Activated CD4-positive, alpha-beta memory T cell treated with anti-CD3 and anti-CD28 coated beads, Interleukin-2, amount 10 ng/mL, durations not matched to agents 7 days and 5 days (primary cell): ENCODE measurements around the gene PDE2A. TPM values are rescaled to one million over a fixed set of nuclear protein-coding genes. Genes with fewer than 3 reads are reported as not detected.

ENCODE experiments used
- CTCF ChIA-PET: fragments of 350-600 bp; sonication (Branson Sonifier 250); formaldehyde crosslinking; loops from one replicate; lab custom pipeline; 2021; ENCODE audit warnings: antibody characterized with exemption, inconsistent platforms; lab: Charles Lee
- POLR2A ChIA-PET: fragments of 350-600 bp; sonication (Branson Sonifier 250); formaldehyde crosslinking; loops from one replicate; lab custom pipeline; 2021; ENCODE audit warnings: antibody characterized with exemption; lab: Charles Lee
- DNase-seq: peaks from one replicate; pipeline ENCODE4 v3.0.0-alpha.2; 2020
- H3K27ac Mint-ChIP-seq: one replicate; pipeline ENCODE4 v1.8.0; 2021; ENCODE audit warnings: mild to moderate bottlenecking, mixed read lengths
- H3K27me3 Mint-ChIP-seq: one replicate; pipeline ENCODE4 v1.8.0; 2021; ENCODE audit warnings: mixed read lengths
- H3K36me3 Mint-ChIP-seq: one replicate; pipeline ENCODE4 v1.8.0; 2021; ENCODE audit warnings: low read depth, mixed read lengths
- H3K4me1 Mint-ChIP-seq: one replicate; pipeline ENCODE4 v1.8.0; 2021; ENCODE audit warnings: mixed read lengths
- H3K4me3 Mint-ChIP-seq: one replicate; pipeline ENCODE4 v1.8.0; 2021; ENCODE audit warnings: mild to moderate bottlenecking, mixed read lengths
- H3K9me3 Mint-ChIP-seq: one replicate; pipeline ENCODE4 v1.8.0; 2021; ENCODE audit warnings: mixed read lengths
- total RNA-seq, 2 experiments: library from RNA; stranded (reverse); gene quantifications; one replicate each; pipeline ENCODE4 v1.2.3, GENCODE V29; 2021

Gene PDE2A
- total RNA-seq, 2 experiments from 2014 or later: 0.93 to 1.8 TPM

DNA sequence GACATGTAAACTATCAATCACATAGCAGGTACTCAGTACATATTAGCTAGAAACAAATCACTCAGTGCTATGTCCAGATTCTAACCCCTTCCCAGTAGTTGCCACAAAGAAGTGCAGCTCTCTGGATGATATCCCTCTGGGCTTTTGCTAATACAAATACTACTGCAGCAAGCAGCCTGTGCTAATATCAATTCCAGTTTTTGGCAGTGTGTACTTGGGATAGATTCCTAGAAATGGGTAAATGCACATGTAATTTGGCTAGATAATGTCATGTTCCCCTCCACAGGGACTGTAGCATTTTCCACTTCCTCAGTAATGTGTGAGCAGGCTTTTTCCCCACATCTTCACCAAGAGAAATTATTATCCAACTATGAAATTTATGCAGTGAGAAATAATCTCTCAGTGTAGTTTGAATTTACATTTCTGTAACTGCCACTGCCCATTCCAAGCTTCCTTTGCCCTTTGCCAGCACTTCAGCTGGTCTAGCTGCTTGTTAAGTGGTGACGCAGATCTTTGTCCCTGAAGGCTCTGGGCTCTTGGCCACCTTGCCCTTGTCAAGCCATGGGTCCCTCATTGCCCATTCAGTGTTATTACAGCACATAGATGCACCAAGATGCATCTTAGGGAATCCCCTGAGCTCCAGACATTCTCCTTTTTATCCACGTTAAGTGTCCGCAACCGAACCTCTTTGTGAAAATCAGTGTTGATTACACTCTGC lies 132.8 kb downstream of the PDE2A start:
- H3K36me3 Mint-ChIP-seq: no peaks in the 10 kb centered on the region
- H3K27ac Mint-ChIP-seq: no peak overlapping the region
- H3K9me3 Mint-ChIP-seq: no peaks in the 10 kb centered on the region
- peaks cover 43% of the 10 kb centered on the region for H3K27me3 Mint-ChIP-seq
- no peak for DNase-seq
- ChIA-PET POLR2A (no interaction called here), CTCF (interaction anchor here (1.0 kb wide), 1 partner anchor 70 kb away, joined by 4 read pairs; no protein-coding TSS in a partner anchor)
- no peak overlapping the region for H3K4me3 Mint-ChIP-seq
- no peaks in the 10 kb centered on the region for H3K4me1 Mint-ChIP-seq

DNA sequence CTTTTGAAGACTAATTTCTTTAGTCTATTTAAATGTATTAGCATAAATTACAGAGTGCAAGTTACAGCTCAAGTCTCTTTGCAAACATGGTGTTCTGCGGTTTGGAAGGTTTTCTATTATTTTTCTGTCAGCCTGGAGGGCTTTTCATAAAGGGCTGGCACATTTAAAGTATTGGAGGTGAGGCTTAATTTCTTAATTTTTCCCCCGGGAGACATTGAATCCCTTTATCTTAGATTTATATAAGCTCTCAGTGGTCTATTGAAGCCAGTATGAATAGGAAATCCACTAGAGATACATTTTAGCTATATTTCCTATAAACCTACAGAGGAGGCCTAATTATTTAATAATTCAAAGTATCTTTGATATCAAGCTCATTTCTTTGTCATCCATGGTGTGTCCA lies 137.2 kb downstream of the PDE2A start:
- Mint-ChIP-seq H3K4me3 (no peak overlapping the region), H3K4me1 (no peaks in the 10 kb centered on the region), H3K9me3 (no peaks in the 10 kb centered on the region), H3K36me3 (no peaks in the 10 kb centered on the region), H3K27ac (no peak overlapping the region), H3K27me3 (peaks cover 45% of the 10 kb centered on the region)
- ChIA-PET CTCF (interaction anchor here (0.9 to 3.3 kb wide), 5 partner anchors 14 to 66 kb away, joined by 3 to 13 read pairs (median 3); no protein-coding TSS in a partner anchor), POLR2A (no interaction called here)
- DNase-seq: no peak

DNA sequence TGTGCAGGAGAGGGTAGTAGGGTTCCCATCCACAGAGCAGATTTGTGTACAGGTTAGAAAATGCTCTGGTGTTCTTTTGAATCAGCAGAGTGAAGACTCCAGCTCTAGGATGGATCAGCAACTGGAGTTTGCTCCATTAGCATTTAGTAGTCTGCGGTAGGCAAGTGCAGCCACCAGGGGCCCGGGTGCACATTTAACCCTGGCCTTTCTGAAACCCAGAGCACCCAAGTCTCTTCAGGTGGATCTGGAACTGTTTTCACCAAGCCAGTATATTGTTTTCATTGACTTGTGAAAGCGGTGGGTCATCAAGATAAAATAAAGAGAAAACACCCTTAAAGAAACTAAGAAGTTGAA lies 139.1 kb downstream of the PDE2A start:
- H3K27ac Mint-ChIP-seq: no peak overlapping the region
- ChIA-PET POLR2A (no interaction called here), CTCF (interaction anchor here (0.7 kb wide), 1 partner anchor 265 kb away, joined by 3 read pairs; no protein-coding TSS in a partner anchor)
- H3K4me1 Mint-ChIP-seq: no peaks in the 10 kb centered on the region
- H3K9me3 Mint-ChIP-seq: no peaks in the 10 kb centered on the region
- H3K27me3 Mint-ChIP-seq: peaks cover 47% of the 10 kb centered on the region
- DNase-seq: no peak
- H3K4me3 Mint-ChIP-seq: no peak overlapping the region
- H3K36me3 Mint-ChIP-seq: no peaks in the 10 kb centered on the region

DNA sequence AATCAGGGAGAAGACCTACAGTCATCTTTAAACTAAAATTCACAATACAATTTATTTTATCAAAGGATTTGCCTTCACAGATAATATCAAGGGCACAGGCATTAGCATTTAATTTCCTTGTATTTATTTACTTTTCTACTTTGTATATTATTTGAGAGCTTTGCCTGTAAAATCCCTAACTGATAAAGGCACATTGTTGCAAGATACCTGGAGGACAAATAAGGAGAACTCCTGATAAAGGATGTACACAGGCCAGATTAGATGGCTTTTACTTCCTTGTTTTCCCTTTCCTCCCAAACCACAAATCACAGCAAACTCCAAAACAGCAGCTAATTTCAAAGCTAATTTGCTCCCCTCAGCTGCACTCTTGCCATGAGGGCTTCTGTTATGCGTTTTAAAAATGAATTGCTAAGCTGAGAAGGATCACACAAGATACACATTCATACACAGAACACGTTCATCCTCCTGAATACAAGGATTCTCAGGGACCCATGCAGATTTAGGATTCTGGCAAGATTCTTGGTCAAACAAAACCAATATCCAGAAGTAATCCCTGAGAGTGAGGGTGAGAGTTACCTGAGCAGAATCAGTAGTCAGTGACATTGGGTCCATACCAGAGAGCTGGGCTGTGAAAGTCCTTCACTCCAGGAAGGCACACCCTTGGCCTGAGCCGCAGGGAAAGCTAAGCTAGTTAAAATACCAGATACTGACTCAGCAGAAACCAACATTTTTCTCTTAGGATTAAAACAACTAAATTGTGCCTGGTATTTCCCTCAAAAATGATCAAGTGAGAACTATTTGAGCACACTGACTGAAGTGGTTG lies 139.6 kb downstream of the PDE2A start:
- POLR2A ChIA-PET: no interaction called here
- Mint-ChIP-seq H3K27ac (no peak overlapping the region), H3K4me1 (no peaks in the 10 kb centered on the region), H3K27me3 (peaks cover 43% of the 10 kb centered on the region), H3K9me3 (no peaks in the 10 kb centered on the region), H3K36me3 (no peaks in the 10 kb centered on the region), H3K4me3 (no peak overlapping the region)
- CTCF ChIA-PET: interaction anchor here (0.6 to 1.7 kb wide), 2 partner anchors 63 to 100 kb away, joined by 3 to 4 read pairs; partner anchors contain the start of gene CLPB
- no peak for DNase-seq

DNA sequence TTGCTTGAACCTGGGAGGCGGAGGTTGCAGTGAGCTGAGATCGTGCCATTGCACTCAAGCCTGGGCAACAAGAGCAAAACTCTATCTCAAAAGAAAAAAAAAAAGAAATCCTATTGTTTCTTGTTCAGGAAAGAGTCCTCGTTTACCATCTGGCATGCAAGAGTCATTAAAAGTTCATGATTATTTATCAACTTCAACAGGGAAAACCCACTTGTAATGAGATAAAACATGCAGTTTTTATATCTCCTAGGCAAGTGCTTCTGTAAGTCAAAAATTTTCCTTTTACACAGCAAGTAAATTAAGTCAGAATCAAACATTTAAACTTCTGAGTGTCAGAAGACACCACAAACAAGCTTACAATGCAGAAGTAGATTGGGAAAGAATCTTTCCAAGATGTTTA lies 145.2 kb downstream of the PDE2A start:
- Mint-ChIP-seq H3K27ac (no peak overlapping the region), H3K27me3 (peaks cover 27% of the 10 kb centered on the region), H3K4me1 (peaks cover 4% of the 10 kb centered on the region), H3K9me3 (no peaks in the 10 kb centered on the region), H3K4me3 (no peak overlapping the region), H3K36me3 (no peaks in the 10 kb centered on the region)
- CTCF ChIA-PET: no interaction called here
- POLR2A ChIA-PET: no interaction called here
- DNase-seq: no peak

DNA sequence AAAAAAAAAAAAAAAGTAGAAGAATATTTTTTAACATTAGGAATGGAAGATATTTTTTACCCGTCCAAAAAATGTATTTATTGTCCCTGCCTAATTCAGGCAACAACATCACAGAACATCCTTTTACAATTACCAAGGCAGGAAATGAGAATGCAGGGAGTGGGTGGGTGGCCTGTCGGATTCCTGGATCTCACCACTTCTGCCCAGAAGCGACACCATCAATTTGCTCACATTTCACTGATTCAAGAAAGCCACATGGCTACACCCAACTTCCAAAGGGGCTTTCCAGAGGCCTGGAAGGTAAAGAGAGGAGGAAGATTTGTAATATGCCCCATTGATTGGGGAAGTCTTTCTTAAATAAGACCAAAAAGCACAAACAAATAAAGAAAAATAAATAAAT lies 146.1 kb downstream of the PDE2A start:
- peaks cover 4% of the 10 kb centered on the region for H3K4me1 Mint-ChIP-seq
- no peak overlapping the region for H3K4me3 Mint-ChIP-seq
- DNase-seq: no peak
- H3K36me3 Mint-ChIP-seq: no peaks in the 10 kb centered on the region
- CTCF ChIA-PET: no interaction called here
- H3K9me3 Mint-ChIP-seq: no peaks in the 10 kb centered on the region
- POLR2A ChIA-PET: no interaction called here
- H3K27me3 Mint-ChIP-seq: peaks cover 24% of the 10 kb centered on the region
- H3K27ac Mint-ChIP-seq: no peak overlapping the region

Other genes with a start within 250 kb of the PDE2A start
- 10 to 100 TPM; 17.8 to 18.4 TPM for gene CLPB, start 239.9 kb downstream of the PDE2A start, total RNA-seq
- 100 to 1,000 TPM; 108 to 109 TPM for gene ARAP1, start 78.0 kb upstream of the PDE2A start, total RNA-seq
- 10 to 100 TPM; 11.3 to 11.6 TPM for gene STARD10, start 119.6 kb upstream of the PDE2A start, total RNA-seq
- gene ATG16L2, start 140.0 kb upstream of the PDE2A start, total RNA-seq: 100 to 1,000 TPM; 135 to 137 TPM